Eye (tissue), 1 donor: Measurements from ENCODE around the gene MAP2K3.
A peak's percentile ranks its signal among the peaks of the same experiment; 100 is the strongest.
"Not testable (repeated sequence)": the region's sequence is repeated elsewhere in the genome, so short reads cannot be mapped to it uniquely, and the experiment has no call there.

Experiments used
- DNase-seq: peaks from one replicate; pipeline ENCODE4 v3.0.0-alpha.2; 2015

The MAP2K3 gene

DNA sequence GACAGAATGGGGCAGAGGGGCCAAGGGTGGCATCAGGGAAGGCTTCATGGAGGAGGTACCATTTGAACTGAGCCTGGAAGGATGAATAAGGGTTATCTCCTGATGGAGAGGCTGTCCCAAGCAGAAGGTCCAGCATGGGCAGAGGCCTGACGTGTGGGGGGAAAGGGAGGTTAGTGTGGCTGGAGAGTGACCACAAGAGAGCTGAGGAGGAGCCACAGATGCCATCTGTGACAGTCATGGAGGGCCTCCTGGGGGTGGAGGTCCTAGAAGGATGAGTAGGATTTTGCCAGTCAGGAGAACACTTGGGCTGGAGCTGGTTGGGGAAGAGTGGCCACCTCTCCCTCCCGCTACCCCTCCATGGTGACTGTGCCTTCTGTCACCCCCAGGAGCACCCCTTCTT lies 29.2 kb downstream of the MAP2K3 start:
- not testable (repeated sequence) for DNase-seq

DNA sequence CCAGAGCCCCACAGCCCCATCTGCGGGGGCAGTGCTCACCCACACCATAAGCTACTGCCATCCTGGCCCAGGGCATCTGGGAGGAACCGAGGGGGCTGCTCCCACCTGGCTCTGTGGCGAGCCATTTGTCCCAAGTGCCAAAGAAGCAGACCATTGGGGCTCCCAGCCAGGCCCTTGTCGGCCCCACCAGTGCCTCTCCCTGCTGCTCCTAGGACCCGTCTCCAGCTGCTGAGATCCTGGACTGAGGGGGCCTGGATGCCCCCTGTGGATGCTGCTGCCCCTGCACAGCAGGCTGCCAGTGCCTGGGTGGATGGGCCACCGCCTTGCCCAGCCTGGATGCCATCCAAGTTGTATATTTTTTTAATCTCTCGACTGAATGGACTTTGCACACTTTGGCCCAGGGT lies 29.8 kb downstream of the MAP2K3 start:
- DNase-seq: not testable (repeated sequence)

DNA sequence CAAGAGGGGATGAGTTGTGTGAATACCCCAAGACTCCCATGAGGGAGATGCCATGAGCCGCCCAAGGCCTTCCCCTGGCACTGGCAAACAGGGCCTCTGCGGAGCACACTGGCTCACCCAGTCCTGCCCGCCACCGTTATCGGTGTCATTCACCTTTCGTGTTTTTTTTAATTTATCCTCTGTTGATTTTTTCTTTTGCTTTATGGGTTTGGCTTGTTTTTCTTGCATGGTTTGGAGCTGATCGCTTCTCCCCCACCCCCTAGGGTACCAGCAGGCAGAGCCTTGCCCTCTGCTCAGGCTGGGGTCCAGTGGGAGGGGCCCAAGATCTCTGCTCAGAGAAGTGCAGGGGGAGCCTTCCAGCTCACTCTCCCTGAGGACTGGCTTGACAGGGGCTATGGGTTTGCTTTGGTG lies 30.2 kb downstream of the MAP2K3 start:
- DNase-seq: not testable (repeated sequence)

DNA sequence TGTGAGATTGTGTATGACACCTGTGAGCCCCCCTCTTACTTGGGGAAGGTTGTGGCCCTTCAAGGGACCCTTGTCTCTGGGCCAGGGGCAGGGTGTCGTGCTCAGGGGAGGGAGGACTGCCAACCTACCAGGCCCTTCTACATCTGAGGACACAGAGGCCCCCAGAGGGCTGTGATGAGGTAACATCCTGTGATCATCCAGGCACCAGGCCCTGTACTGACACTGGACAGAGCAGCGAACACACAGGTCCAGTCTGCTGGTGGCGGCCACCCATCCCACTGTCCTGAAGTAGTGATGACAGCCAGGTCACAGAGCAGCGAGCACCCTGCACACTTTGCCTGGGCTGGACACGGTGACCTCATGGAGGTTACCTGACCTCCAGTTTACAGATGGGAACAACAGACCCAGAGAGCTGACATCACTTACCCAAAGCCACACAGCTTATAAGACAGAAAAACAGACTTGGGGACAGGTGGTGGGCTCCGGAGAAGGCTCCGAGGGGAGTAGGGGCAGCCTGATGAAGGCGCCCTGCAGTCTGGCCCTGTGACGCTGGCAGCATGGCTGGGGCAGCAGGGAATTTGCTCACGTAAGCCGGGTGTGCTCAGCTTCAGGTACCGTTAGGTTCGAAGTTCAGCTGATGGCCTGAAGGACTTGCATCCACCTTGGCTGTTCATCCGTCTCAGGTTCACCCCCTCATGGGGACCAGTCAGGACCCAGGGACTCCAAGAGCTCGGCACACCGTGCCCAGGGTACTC lies 30.9 kb downstream of the MAP2K3 start:
- DNase-seq: not testable (repeated sequence)

DNA sequence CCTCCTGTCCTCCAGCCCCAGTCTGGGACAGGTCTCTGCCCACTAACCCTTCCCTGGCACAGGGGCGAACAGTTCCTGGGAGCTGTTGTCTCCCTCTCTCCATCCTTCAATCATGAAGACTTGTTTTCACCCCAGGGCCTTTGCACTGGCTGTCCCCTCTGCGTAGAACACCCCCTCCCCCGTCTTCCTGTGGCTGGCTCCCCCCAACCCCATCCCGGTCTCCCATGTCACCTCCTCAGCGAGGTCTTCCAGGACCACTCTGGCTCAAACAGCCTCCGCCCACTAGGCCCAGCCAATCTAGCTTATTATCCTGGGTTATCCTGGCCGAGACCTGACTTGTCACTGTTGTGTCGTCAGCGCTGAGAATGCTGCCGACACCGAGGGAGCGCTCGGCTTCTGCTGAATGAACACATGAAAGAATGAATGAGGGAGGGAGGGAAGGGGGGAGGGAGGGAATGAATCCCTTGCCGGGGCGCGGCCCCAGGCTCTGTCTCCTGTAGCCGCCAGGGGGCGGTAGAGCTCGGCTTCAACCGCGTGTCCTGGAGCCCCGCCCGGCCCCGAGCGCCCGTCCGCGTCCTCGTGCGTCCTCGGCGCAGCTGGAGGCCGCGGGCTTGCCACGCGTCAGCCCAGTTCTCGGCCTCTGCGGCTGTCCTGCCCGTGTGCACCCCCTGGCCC lies 31.8 kb downstream of the MAP2K3 start:
- DNase-seq: not testable (repeated sequence)

DNA sequence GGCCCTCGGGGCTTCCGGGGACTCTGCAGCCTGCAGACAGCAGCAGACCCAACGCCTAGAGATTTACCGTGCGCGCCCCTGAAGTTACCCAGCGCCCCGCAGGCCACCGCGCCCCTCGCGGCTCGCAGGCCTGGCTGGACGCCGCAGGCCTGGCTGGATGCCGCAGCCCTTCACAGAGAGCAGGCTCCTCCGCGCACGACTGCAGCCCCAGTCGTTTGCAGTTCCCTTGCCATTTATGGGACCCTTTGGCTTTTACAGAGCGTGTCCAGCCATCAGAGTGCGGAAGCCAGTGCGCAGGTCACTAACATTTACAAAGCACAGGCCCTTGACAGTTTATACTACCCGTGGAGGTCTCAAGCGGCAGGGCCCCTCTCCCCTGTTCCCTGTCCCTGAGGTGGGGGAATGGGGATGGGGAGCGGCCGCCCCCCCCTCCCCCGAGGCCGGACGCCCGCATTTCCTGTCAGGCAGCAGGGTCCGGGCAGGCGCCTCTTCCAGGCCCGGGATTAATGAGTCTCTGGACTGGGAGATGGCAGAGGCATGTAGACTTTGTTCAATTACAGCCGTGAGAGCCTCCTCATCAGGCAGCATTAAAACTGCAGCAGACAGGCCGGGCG lies 32.5 kb downstream of the MAP2K3 start:
- DNase-seq: peak; percentile 65

DNA sequence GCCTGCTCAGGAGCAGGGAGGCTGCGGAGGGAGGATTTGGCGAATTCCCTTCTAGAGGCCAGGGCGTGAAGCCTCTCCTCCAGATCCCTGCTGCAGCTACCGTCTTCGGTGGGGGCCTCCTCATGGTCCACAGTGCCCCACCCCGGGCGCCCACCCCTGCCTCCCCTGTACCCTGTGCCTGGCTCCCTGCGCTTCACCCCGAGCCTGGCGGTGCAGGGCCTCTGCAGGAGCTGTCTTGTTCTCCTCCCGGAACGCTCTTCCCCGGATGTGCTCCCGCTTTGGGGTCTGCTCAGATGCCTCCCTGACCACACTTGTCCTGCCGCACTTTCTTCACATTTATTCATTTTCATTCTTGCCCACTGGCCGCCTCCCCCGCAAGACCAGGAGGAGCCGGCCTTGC lies 33.3 kb downstream of the MAP2K3 start:
- not testable (repeated sequence) for DNase-seq

DNA sequence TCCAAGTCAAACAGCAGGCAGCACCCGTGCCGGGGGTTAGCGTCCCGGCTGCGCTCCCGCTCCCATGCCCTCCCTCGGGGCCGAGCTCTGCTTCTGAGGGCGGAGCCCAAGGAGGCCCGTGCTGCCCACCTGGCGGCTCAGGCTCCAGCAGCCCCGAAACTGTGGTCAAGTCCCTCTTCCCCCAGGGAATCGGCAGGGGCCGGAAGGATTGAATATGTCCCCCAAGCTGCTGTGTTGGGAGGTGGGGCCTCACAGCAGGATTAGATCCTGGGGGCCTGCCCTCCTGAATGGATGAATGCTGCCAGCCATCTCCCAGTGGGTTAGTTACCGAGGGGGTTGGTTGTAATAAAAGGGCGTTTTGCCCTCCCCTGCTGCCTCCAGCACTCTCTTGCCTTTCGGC lies 33.9 kb downstream of the MAP2K3 start:
- DNase-seq: no peak

DNA sequence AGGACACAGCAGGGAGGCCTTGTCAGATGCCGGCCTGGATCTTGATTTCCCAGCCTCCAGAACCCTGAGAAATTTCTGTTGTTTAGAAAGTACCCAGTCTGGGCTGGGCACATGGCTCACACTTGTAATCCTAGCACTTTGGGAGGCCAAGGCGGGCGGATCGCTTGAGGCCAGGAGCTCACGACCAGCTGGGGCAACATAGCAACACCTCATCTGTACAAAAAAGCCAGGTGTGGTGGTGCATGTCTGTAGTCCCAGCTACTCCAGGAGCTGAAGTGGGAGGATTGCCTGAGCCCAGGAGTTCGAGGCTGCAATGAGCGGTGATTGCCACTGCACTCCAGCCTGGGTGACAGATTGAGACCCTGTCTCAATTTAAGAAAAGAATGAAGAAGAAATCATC lies 34.3 kb downstream of the MAP2K3 start:
- DNase-seq: not testable (repeated sequence)

DNA sequence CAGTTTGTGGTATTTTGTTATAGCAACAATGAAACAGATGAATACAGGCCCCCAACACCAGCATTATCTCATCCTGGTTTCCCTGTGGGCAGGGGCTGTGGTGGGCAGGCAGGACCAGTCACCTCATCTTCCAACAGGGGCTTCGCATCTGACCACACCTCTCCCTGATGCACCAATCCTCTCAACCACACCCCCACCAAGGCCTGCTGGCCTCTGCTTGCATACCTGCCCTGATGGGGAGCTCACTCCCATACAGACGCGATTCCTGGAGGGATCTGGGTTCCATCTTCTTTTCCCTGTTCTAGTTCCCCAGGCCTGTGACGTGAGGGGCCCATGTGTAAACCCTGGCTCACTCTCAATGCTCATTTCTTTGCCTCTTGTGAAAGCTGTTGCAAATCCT lies 34.7 kb downstream of the MAP2K3 start:
- DNase-seq: not testable (repeated sequence)

DNA sequence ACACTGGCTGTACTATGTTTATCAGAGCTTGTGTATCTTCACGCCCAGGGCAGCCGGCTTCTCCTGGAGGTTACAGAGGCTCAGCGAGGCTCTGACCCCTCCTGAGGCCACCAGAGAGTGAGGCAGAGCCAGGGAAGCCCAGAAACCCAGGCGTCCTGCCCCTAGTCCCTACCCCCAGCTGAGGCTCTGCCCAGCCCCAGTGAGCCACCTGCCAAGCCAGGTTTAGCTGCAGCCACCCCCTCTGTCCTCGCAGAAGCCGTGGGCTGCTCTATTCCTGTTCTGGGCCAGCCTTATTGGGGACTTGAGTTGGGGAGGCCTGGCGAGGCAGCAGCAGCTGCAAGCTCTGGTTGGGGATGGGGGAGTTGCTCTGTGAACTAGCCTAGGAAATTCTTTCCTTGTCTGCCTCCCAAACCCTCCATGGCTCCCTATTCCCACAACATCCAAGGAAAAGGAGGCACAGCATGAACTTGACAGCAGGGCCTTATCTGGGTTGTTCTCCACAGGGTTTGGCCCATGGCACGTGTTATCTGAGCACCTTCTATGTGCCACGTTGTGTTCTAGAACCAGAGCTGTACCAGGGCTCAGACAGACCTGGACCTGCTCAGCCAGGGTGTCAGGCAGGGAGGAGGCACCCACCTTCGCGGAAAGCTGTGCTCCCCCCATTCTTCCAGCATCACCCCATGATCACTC lies 35.3 kb downstream of the MAP2K3 start:
- not testable (repeated sequence) for DNase-seq

DNA sequence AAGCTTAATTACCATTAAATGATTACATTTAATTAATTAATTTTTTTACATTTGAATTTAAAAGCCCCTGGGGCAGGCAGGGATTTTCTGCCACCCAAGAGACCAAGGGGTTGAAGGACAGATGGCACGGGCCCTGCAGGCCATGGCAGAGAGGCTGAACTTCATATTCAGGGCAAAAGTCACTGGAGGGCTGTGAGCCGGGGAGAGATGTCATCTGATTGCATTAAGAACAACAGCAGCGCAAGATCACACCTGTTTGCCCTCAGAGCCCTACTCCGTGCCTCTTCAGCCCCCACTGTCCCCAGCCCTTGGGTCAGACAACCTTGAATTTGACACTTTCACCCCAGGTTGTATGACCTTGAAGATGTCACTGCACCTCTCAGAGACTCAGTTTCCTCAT lies 35.9 kb downstream of the MAP2K3 start:
- not testable (repeated sequence) for DNase-seq

DNA sequence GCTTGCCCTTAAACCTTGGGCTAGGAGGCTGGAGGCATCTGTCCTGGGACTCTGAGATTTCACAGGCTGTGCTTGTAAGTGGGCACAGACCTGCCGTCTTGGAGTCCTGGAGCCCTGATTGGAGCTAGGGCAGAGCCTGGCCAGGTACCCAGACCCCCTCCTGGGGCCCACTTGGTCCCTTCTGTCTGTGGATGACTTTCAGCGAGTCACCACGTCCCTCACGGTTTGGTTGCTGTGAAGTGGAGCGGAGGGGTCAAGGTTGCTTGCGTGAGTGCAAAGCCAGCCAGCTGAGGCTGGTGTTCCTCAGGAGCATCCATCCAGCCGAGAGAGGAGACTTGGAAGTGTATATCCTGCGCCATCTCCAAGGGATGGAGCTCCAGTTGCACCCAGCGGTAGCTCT lies 36.5 kb downstream of the MAP2K3 start:
- DNase-seq: not testable (repeated sequence)

DNA sequence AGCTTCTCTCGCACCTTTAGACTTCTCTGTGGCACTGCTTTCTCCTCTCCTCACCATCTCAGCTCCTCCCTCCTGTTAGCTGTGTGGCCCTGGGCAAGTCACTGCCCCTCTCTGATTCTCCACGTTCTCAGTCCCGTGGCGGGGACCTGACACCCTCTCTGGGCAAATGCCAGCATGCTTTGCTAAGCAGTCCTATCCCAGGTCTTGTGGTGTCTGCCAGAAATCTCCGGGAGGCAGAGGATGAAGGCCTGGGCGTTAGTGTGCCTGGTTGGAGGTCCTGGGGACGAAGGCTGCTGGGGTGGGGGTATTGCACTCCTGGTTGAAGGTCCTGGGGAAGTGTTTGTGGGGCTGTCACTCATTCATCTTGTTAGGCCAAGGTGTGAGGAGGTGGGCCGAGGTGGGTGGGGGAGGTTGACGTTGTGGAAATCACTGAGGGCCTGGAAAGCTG lies 37.3 kb downstream of the MAP2K3 start:
- not testable (repeated sequence) for DNase-seq

DNA sequence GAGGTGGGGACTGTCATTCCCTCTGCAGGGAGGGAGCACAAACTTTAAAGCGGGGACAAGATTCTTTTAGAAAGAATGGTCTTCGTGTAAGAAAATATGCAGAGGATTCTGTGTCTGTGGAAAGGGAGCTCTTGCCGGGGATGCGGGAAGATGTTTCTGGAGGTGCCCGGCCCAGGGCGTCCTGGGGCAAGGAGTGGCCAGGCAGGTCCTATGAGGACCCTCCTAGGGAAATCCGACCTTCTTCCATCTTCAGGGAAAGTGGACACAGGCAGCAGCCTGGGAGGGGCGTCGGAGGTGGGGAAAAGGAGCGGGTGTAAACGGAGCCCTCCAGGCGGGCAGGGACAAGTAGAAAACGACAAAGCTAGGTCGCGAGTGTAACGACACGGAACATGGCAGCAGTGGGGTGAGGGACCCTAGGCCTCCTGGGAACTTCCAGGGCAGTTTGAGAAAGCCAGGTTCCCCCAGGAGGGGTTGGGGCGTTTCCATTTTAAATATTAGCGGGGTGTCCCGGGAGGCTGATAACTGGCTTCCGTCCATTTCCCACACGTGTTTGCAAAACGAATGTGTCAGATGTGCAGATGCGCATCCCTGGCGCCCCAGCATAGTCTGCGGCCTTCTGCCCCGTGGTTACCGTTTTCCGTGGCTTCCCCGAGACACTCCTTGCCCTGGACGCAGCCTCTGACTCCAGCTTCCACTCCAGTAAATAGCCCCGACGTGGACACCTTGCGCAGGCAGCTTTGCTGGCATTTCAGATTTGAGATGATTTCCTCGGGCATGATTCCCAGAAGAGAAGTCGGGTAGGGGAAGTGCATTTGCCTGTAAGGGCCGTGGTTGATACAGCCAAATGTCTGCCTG lies 39.0 kb downstream of the MAP2K3 start:
- not testable (repeated sequence) for DNase-seq

DNA sequence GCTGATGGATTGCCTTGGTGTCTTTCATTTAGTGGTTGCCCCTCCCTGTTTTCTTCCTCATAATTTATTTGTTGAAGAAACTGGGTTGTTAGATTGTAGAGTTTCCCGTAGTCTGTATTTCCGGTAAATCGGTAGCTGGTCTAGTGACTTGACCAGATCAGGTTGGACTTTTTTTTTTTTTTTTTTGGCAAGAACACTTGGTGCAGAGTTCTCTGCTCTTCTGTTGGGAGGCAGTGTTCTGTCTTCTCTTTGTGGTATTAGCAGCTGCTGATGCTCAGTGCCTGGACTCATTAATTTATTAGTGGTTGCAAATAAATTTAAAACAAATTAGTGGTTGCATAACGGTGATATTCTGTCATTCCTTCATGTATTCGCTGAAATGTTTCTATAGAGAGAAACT lies 40.2 kb downstream of the MAP2K3 start:
- DNase-seq: not testable (repeated sequence)

DNA sequence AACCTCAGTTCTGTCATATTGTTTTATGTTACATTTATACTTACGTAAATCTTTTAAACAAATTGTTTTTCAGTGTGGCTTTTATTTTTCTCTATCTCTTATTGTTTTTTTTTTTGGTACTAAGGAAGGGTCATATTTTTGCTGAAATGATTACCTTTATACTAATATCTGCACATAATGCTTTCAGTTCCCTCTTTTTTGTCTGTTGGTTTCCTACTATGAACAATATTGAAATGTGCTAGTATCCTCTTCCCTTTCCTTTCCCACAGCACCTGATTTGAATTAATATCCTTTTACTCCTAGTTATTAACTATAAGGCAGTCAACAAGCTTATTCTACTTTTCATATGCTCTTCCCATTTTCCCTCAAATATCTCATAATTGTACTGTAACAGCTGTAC lies 43.4 kb downstream of the MAP2K3 start:
- DNase-seq: not testable (repeated sequence)

DNA sequence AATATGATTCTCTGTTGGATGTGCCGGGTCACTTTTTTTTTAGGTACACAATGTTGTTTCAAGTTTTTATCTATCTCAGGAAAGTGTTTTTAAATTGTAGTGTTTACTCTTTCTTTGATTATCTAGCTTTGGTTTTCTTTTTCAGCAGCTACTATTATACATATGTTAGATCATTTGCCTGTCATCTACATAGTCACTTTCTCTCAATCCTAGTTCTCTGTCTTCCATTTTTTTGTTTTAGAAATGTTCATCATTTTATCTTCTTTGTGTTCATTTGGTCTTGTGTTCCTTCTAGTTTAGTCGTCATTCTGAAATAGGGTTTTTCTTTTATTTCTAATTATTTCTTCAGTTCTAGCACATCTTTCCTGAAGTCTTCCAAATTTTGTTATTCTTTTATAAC lies 44.3 kb downstream of the MAP2K3 start:
- DNase-seq: not testable (repeated sequence)

DNA sequence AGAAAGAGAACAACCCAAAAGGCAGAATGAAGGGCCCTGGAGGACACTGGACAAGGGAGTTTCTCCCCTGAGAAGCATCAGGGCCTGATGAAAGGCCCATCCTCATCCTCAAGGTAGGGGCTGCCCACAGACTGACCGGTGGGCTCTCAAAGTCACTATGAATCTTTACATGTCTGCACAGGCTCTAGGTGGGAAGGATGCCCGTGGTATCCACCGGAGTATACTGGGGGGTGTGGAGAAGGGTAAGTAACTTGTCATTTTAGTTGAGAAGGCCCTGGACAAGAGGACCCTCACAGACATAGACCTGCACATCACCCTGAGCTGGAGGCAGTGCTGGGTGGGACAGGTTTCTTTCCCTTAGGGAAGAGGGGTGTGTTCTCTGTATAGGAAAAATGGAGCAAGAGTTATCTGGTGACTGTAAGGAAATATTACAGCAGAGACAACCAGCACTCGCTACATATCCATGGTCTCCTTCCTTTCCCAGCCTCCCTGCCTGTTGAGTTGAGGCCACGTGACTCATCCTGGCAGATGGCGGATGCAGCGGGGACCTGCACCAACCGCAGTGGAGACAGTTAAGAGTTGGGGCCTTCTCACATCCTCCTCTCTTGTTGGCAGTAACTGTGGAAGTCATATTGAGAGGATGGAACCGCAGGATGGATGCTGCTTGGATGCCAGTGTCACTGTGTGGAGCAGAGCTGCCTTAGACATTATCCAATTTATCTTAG lies 46.1 kb downstream of the MAP2K3 start:
- no peak for DNase-seq

DNA sequence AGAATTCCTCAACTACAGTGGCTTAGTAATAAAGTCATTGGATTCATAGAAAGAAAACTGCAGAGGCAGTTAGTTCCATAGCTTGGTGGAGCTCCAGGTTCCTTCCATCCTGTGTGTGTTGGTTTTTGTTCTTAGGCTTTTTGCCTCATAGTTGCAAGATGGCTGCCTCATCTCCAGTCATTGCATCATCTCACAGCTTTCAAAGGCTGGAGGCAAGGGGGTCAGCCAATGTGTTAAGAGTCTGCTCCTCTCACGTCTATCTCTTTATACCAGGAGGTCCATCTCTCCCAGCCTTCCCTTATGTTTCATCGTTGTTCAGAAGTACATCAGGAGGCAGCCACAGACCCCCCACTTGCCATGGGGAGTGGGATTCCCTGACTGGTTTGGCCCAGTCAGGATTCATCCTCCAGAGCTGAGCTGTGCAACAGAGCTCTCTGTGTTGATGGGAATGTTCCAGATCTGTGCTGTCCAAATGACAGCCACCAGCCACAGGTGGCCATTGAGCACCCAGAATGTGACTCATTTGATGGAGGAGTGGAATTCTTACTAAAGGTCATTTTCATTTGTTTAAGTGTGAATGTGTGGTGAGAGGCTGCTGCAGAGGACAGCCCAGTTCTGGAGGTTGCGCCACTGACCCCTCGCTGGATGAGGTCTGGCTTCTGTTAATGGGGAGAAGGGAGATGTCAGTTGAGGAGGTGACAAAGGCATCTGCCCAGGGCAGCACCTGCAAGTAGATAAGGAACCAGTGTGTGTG lies 52.2 kb downstream of the MAP2K3 start:
- DNase-seq: not testable (repeated sequence)
